HG03520 (cell line): Measurements from ENCODE around the gene TRIM66.

Experiments
- ATAC-seq: cut with Tn5 transposase; IDR thresholded peaks from one replicate; pipeline ENCODE4 v1.9.1; 2021; ENCODE audit warnings: mild to moderate bottlenecking, moderate library complexity; ENCODE audit not compliant: unreplicated experiment

The TRIM66 gene

DNA sequence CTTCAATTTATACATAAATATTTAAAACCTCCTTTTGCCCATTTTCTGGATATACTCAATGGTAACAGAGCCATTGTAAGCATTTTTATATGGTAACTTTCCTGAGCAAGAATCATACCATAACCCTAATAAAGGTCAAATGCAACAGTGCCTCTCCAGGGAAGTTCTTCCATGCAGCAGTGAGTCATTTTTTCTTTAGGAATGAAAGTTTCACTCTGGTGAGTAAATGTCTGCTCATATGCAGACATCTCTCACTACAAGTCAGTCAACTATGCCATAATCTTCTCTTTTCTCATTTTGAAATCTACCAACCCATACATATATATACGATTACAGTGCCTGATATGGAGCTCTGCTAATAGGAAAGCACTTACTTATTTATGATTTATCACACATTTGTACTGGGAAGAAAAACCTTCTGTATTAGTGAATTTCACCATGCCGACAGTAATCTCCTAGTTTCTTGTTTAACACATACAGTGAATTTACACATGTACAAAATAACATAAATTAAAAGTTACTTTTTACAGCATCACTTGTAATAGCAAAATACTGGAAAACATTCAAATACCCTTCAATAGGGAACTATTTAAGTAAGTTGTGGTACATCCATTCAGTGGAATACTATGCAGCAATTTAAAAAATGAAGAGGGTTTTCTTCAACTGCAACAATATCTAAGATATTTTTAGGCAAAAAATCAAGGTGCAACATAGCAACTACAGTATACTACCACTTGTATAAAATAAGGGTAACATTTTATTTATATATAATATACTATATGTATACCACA lies 104.5 kb downstream of the TRIM66 start:
- ATAC-seq, result no peak

DNA sequence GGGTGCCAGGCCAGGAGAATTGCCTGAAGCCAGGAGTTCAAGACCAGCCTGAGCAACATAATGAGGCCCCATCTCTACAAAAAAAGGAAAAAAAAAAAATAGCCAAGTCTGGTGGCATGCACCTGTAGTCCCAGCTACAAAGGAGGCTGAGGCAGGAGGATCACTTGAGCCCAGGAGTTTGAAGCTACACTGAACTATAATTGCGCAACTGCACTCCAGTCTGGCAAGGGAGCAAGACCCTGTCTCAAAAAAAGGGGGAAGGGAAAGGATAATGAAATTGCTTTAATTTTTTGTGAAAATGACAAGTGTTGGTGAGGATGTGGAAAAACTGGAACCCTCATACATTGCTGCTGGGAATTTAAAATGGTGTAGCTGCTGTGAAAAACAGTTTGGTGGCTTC lies 107.7 kb downstream of the TRIM66 start:
- ATAC-seq, result no peak

DNA sequence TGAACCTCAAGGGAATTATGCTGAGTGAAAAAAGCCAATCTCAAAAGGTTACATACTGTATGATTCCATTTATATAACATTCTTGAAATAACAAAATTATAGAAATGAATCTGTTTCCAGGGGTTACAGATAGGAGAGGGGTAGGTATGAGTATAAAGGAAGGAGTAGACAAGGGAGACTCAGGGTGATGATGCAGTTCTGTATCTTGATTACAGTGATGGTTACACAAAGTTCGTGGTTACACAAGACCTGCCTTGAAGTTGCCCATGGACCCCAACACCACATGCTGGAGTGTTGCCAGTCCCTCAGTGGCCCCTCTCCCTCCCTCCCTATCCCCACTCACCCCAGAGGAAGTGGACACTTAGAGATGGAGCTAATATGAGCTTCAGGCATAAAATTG lies 108.7 kb downstream of the TRIM66 start:
- ATAC-seq, result no peak

- ATAC-seq, result peak; percentile 50
These were observed 114.8 kb downstream of the TRIM66 start for GRCh38 chr11:8567602-8568198.

DNA sequence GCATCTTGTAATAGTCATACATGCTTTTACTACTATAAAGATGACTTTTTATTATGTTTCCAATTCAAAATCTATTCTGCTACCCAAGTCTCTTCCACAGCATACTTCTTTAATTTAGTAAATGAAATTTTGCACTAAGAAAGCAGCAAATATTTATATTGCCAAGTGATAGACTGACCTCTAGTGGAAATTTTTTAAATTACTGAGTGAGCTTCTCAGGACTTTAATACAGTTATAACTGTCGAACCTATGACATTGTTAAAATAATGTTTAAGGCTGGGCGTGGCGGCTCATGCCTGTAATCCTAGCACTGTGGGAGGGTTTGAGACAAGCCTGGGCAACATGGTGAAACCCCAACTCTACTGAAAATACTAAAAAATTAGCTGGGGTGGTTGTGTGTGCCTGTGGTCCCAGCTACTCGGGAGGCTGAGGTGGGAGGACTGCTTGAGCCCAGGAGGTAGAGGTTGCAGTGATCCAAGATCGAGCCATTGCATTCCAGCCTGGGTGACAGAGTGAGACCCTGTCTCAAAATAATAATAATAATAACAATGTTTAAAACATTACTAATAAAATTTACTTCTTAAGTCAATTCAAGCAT lies 115.8 kb downstream of the TRIM66 start:
- ATAC-seq, result no peak

- ATAC-seq, result no peak
These were observed 117.9 kb downstream of the TRIM66 start for GRCh38 chr11:8564526-8564925.
